ENCODE results near the gene NCKAP5.

The NCKAP5 gene

DNA sequence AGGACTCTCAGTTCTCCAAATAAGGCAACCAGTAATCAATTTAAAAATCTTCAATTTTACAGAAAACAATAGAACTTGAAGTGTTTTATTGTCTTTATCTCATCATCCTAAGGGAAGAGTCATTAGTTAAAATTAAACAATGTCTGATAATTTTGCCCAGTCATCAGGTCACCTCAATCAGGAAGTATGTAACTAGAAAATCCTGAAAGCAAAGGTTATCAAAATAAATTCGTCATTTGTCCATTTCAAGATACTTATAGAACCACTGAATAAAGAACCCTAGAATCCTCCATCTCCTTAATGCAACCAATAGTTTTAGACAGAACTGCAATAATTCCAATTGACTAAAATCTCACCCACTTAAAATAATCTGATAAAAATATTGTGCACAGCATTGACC is 115.2 kb downstream of the NCKAP5 start:
- DNase-seq: no peak

DNA sequence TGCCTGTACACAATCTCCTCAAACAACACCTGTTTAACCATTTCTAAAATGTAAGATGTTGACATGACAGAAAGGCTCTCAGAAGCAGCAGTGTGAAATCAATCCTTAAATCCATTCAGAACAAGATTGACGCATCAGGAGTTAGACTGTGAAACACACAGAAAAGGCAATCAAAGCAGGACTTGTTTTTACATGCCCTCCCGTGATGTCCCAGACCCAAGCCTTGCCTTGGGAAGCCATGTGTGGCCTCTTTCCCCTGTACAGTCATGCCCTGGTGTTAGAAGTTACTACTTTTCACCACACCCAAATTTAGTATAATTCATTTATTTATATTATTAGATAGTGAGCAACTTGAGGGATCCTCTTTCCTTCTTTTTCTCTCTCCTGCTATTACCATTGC is 115.7 kb downstream of the NCKAP5 start:
- DNase-seq: no peak

DNA sequence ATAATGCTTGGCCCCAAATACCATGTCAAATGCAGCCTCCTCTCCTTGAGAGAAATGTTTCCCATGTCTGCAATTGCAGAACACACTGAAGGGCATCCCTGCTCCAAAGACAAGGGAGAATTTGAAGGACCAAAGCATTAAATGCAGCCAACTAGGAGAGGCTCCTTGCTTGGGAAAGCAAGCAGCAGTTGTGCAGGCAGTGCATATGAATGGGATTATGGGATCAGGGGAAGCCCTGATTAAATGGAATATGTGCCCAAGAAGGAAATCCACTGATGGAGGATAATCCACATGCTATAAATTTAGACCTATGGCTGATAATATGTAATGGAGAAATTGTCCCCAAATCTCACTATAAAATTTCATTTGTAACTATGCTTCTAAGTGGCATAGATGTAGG is 116.1 kb downstream of the NCKAP5 start:
- no peak for DNase-seq

DNA sequence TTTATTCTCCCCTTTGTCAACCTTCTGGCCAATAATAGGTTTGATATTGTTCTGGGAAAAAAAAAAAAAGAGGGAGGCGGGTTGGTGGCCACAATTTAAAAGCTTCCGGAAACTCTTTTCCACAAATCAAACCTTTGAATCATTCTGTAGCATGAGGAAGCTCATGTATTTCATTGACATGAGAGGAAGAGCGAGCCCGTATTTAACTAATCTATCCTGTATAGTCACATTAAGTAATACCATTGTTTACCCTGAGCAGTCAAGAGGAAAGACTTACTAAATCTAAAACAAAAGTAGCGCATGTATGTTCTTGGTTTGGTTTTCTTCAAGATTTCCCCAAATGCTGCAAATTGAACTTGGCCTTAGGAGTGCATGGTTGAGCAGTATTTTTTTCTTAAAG is 120.1 kb downstream of the NCKAP5 start:
- no peak for DNase-seq

DNA sequence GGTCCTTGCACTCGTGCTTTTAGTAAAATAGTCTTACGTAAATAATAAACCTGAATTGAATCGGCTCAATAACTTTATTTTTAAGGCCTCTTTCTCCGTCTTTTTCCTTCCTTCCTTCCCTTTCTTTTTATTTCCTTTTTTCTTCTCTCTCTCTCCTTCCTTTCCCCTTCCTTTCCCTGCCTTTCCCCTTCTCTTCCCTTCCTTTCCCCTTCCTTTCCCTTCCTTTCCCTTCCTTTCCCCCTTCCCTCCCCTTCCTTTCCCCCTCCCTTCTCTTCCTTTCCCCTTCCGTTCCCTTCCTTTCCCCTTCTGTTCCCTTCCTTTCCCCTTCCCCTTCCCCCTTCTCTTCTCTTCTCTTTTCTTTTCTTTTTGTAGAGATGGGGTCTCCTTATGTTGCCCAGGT is 121.0 kb downstream of the NCKAP5 start:
- no peak for DNase-seq

DNA sequence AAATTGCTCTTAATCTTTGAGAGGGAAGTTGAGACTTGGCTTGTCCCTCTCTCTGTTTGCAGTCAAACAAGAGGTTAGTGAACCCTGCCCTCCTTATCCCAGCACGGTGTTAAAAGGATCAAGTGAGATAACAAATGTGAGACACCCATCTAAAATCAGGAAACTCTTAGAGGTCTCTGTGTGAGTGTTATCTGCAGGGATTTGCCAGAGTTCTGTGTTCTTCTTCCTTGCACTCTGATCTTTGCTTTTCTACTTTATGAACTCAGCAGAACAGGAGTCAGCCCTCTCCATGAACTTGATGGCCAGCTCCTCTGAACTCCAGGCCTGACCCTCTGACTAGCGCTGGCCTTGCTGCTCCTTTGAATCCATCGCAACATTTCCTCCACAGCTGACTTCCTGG is 123.8 kb downstream of the NCKAP5 start:
- no peak for DNase-seq

DNA sequence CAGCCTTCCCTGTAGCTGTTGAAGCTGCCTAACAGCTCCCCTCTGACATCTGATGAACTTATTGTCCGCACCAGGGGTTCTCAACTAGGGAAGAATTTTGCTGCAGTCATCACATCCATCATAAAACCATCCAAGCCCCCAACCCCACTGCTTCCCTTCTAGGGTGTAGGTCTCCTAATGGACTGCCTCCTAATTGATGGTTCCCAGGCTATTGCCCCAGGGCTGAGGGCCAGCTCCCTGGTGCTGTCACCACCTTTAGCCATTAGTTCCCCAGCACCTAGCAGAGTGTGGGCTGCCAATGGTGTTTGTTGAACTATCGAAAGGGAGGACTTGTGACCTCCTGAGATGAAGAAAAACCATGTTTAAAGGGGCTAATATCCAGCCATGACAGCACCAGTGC is 125.9 kb downstream of the NCKAP5 start:
- no peak for DNase-seq

DNA sequence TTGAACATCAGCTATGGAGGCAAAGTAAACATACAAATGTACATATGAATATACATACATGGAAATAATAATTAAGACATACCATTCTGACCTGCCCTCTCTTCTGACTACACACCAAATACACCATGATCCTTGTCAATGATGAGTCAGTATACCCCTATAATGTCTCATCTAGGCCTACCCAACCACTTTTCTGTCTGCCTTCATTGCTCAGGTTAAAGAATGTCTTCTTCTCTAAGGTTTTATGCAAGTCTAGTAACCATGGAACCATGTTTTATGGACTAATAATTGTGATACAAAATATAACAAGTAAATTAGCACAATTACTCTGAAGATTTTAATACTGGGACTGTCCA is 128.7 kb downstream of the NCKAP5 start:
- DNase-seq: no peak

DNA sequence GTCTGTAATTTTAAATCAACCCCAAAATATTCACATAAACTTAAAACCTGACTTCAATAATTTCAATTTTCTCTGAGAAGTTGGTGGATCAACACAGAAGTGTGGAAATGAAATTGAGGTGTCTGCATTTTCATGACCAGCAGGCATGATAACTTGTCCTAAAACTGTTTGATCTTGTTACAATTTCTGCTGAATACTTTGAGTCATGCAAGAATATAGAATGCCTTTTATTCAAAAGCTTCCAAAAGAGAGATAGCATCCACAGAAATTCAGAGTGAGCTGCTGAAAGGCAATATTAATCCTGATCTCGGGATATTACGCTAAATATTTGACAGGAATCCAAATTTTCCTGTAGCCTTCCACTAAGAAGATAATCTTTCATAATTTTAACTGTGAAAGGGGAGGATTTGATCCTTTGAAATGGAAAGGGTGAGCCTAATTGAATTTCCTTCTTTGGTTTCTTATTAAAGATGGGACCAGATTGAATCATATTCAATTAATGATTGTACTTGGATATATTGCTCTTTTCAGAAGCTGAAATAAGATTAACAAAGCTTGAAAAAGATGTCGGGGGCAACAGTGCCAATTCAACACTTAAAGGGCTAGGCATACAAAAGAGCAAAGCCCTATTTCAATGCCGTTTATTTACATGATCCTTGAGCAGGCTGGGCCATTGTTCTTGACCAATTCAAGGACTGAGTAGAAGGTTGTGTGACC is 129.3 kb downstream of the NCKAP5 start:
- DNase-seq: no peak

DNA sequence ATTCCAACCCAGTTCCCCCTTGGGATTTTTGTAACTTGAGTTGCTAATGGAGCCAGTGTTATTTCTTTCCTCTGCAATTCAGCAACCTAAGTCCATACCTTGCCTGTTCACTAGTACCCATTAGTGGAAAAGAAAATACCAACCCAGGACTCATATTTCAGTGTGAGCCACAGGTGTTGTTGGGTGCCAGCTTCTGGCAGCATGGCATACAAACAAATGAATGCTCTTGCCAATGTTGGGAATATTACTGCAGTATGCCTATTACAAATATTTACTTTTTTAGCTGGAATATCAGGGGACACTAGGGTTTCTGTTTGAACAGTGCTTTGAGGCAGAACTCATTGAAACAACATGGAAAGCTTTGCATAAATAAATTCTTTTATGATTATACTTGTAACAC is 130.2 kb downstream of the NCKAP5 start:
- no peak for DNase-seq

DNA sequence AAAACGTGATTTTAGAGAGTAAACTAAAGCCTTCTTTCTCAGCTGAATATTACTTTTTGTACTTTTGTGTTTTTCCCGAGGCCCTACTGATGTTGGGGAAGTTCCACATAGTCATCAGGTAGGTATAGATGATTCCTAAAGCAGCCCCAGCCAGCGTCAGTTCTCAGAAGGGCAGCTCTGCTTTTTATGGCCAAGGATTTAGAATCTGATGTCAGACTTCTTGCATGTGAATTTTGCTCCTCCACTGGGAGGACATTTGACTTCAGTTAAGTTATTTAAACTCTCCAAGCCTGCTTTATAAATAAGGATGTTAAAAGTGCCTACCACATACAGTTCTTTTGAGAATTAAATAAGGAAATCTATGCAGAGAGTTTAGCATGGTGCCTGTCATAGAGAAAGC is 130.8 kb downstream of the NCKAP5 start:
- DNase-seq: no peak

DNA sequence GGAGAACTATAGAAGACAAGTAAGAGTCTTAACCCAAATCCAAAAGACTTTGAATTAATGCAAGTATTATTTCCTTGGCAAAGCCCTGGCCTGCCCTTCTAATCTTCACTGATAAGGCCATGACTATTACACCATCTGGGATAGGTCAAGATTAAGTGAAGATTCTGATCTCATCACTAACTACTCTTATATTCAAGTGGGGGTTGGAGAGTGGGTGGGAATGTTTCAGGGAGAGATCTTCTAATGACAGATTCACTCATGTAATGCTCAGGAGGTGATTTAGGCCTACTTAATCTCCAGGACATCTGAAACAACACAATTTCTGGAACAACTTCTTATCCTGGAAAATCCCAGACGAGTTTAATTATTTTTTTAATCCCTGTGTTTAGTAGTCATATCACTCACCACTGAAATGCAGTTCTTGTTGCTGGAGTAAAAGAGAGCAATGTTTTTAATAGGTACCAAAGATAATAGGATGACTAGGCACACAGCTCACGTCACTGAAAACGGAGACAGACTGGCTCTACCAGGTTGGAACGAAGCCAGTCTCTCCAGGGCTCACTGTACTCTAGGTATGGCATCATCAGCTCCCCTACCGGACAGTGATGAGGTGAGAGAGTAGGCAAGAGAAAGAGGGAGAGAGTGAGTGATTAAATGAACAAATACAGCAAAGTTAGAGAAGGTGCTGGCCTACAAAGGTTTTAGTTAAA is 133.1 kb downstream of the NCKAP5 start:
- DNase-seq: no peak

DNA sequence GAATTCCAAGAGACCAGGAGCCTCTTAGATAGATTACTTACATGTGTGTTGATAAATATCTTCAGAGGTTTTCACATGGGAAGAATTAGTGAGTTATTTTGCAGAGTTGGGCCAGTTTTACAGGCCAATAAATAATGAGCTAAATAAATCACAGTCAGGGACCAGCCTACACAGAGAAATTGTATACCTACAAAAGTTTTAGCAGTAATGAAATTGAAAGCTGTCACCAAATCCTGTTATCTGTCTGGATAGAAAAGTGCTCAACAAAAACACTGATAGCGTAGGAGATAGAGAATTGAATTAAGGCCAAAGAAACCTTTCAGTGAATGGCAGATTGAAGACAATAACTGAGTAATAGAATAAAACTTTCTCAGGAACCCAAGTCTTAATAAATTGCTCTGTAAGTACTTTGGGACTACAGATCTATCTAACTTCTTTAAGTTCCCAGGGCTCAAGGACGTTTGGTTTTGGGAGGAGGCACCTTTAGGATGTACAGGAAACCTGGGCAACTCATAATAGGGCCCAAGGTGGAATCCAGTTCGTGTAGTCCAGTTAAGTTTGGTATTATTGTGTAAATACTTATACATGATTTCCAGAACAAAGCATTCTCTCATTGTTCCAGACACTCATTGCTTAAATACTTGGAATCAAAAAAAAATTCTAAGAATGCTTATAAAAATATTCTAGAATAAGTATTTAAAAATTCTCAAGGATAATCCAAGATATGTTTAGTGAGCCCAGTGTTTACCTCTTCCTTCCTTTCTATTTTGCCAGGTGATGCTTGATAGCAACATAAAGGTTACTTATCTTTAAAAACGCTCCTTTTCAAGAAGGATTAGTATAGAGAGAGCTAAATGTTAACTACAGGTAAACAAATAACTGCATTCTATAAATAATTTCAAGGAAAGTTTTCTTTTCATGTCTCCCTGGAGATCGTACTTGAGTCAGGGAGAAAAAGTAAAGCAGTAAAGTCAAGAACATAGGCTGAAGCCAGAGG is 134.5 kb downstream of the NCKAP5 start:
- no peak for DNase-seq

DNA sequence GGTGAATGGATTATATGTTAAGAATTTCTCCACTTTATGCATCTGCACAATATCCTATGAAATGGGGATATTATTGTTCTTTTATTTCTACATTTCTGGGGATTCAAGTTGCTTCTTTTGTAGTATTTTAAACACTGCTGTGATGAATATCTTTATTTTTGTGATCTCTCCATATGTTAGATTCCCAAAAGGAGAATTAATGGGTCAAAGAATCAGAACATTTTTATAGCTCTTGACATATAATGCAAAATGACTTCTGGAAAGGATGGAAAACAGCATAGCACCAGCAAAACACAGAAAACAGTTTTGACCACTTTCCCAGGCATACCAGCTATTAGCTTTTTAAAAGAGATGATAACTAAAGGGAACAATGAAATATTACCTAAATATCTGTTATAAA is 135.5 kb downstream of the NCKAP5 start:
- no peak for DNase-seq

DNA sequence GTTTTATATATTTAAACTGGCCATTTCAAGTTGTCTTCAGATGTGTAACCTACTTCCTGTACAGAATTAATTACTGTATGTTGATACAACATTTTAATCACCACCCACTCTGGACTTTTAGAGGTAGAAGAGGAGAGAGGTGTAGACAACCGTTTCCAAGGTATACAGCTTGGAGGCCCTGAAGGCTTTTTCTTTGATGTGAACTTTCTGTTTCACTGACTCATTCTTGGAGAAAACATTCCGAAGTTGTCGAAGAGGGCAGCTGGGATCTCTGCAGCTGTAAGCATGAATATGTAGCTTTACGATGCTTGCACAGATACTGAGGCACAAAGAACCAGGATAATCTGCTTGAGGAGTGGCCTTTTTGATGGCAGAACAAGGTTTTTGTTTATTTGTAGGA is 137.0 kb downstream of the NCKAP5 start:
- DNase-seq: no peak

DNA sequence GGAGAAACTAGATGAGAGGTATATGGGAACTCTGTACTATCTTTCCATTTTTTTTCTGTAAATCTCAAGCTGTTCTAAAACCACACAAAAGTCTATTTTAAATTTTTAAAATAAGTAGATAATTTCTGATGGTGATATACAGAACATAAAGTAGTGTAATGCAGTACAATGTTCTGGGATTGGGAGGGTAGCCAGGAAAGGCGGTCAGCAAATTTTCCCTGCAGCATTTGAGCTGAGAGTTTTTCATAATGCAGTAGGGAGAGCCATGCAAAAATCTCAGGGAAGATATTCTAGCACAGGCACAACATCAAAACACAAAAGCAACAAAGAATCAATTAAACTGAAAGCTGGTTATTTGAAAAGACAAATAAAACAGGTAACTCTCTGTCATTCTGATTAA is 141.5 kb downstream of the NCKAP5 start:
- DNase-seq: no peak

DNA sequence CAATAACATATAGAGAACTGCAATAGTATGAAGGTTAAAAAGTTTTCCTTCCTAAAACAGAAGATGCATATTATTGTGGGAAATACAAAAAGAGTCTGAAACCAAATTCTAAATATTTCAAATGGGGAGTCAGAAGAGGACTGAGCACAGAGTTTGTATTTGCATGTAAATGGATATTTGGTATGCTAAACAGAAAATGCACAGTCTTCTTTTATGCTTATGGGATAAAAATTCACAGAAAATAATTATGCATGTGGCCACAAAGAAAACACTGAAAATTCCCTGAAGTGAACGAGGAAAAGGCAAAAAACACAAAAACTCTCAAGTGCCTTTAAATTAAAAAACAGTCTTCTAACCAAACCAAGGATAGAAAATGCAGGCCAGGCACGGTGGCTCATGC is 142.7 kb downstream of the NCKAP5 start:
- no peak for DNase-seq

DNA sequence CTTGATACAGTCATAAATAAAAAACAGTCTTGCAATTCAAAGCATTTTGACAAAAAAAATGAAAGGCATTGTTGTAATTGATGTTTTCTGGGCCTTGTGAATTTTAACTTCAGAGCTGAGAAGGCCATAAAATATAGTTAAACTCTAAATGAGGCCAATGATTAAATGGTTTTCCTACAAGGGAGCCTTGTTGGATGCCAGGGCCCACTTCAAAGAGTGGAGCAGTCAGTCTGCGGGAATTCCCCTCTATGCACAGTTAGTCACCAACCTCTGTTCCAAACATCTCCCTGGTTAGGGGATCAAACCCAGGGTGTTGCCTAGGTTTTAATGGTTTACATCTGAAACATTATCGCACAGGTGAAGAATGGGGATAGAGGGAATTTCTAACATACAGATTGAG is 143.4 kb downstream of the NCKAP5 start:
- DNase-seq: no peak

DNA sequence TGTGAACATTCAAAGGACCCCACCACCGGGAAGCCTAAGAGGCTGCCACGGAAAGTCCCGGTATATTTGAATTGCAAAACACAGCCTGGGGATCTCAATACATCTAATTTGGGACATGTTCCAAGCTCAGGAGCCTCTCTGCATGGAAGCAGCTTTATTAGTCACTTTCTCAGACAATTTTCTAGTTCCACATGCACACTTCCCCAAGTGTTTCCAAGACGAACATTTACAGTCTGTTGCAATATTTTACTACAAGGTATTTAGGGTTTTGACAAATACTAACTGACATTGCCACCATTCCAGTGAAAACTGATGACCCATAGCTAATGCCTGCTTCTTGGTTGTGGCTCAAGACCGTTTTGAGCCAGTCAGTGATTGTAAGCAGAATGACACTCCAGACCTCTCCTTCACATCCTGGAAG is 145.3 kb downstream of the NCKAP5 start:
- no peak for DNase-seq

DNA sequence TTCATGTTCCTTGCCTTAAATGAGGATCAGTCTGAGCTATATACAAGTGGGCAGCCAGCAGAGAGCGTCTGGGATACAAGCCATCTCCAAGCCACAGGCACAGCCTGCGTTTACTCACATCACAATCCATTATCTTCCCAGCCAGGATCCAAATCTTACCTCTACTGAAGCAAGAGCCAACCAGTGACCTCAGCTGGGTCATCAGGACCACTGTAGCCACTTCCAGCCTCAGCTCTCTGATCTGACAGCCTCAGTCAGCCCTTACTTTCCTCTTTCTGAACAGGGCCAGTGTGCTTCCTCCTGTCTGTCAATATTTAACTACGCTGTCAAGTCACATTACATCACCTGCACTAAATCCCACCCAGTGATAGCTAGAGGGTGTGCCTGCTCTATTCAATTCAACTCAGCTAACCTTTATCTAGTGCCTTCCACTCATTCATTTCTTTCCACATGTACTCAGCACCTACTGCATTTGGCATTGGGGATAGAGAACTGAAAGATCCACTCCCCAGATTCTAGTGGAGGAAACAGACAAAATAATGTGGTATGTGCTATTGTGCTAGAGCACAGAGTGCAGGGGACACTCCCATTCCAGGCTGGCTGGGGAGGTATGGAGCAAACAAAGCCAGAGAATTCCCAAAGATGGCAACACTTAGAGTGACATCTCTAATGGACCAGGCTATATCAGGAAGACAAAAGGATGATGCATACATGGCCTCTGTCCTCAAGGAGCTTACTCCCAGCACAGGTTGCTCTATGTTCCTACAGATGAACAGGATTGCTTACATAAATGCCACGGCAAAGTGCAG is 146.5 kb downstream of the NCKAP5 start:
- no peak for DNase-seq

DNA sequence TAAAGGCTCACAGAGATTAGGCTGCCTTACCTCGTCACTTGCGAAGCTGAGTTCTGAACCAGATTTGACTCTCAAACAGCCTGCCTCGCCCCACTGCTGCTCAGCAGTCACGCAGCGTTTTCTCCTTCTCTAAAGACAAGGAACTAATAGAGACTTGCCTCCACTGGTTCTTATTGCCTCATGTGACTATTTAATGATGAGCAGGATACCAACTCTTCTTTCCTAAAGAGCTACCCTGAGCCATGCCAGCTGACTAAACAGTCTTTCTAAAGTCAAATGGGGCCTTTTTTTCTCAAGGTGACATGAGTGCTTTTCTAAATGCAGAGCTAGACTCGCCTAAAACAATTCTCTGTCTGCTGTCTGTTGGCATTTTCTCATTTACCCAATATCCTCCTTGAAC is 147.5 kb downstream of the NCKAP5 start:
- no peak for DNase-seq

DNA sequence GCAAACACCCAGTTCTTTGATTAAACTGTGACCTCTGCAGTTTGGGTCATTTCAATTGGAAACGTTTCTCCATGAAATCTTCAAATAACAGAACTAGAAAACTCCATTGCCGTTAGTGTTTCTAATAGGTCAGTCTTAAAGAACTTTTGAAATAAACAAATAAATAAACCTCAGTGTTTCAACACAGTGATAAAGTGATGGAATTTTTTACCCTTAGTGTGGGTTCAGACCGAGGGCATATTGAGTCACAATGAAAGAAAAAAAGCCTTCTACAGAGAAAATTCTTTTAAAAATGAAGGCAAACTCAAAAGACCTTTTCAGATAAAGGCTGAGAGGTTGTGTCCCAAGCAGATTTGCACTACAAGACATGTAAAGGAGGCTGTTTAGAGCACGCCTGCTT is 149.6 kb downstream of the NCKAP5 start:
- DNase-seq: no peak

DNA sequence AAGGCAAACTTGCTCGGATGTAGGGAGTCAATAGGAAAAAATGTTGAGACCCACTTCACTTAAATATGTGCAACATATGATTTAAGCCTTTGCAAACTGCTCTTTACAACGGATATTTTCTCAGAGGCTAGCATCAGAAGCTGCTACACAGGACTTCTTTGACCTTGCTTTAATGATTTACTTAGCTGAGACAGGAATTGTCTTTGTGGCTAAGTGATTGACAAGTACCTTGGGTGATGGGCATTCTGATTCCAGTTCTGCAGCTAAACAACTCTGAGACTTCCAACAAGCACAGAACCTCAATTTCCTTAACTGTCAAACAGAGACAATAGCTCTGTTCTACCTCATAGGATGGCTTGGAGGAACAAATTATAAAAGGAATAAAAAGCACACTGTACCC is 150.2 kb downstream of the NCKAP5 start:
- no peak for DNase-seq

Measured in CD4-positive, alpha-beta T cell treated with Interferon gamma for 1 hour (primary cell).